T-helper 17 cell (primary cell): ENCODE measurements around the gene ORAI3. TPM values are rescaled to one million over a fixed set of nuclear protein-coding genes. Genes with fewer than 3 reads are reported as not detected.

Experiments used
- ATAC-seq: fragments of 150-1000 bp; cut with Tn5 transposase; 2 replicates; pipeline ENCODE4 v1.10.0; 2021; ENCODE audit warnings: mild to moderate bottlenecking, moderate library complexity
- DNase-seq, 3 donors: peaks; one replicate each; pipeline versions ENCODE4 v3.0.0 to v3.0.0-alpha.2; 2020 to 2021
- H3K9me3 ChIP-seq: one replicate; pipeline ENCODE4 v1.7.0; 2013; ENCODE audit warnings: low read length, mild to moderate bottlenecking; ENCODE audit not compliant: control insufficient read depth, poor library complexity, severe bottlenecking
- H3K27ac Mint-ChIP-seq: one replicate; pipeline ENCODE4 v1.8.0; 2022; ENCODE audit warnings: mild to moderate bottlenecking, moderate library complexity, mixed read lengths
- H3K27me3 Mint-ChIP-seq: one replicate; pipeline ENCODE4 v1.8.0; 2022; ENCODE audit warnings: mixed read lengths
- H3K36me3 Mint-ChIP-seq: one replicate; pipeline ENCODE4 v1.8.0; 2022; ENCODE audit warnings: low read depth, mixed read lengths
- H3K4me1 Mint-ChIP-seq: one replicate; pipeline ENCODE4 v1.8.0; 2022; ENCODE audit warnings: mild to moderate bottlenecking, mixed read lengths
- H3K4me3 Mint-ChIP-seq: one replicate; pipeline ENCODE4 v1.8.0; 2022; ENCODE audit warnings: mild to moderate bottlenecking, moderate library complexity, mixed read lengths
- total RNA-seq, 4 donors: library from RNA in 2 of 4; stranded (reverse) in 2 of 4; gene quantifications; one replicate each; pipeline ENCODE4 v1.2.3 and lab custom pipeline; 2022 to 2026

The ORAI3 gene
- total RNA-seq, 2 donors from 2014 or later: 6.4 to 7.5 TPM

DNA sequence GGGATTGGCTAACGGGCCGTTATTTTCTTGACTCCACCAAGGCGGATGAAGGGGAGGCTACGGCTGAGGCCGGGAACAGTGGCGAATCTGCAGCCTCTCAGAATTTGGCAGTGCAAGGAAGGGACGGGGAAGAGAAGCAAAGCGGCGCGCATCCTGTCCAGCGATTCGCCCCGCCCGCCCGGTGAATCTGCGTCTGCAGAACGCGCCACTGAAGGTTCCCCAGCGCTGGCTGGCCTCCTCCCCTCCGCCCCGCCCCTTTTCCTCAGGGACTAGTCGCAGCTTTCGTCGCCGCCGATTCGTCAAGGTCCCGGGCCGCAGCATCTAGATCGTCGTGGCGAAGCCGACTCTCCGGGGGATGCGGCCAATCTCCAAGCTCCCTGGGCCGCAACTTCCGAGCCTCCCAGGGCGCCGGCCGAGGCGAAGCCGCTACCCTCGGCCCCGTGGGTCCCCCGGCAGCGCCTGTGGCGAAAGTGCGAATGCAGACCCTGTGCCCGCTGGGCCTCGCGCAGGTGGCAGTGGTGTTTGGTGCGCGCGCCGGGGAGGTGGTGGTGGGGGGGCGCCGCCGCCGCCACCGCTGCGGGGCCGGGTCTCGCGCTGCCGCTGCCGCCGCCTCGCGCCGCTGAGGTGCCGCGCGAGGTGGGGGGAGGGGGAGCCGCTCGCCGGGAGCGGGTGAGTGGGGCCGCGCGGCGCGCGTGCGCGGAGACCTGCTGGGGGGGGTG is 8.7 kb downstream of the ORAI3 start, which contains the start of gene SETD1A:
TSS of gene SETD1A (plus strand) at position 299 of the 719 bp plus-strand sequence. CDS start 978 bp downstream, outside the sequence.
- H3K27ac Mint-ChIP-seq: peak within 1 kb of the TSS; percentile 96
- H3K9me3 ChIP-seq: no peaks in the 10 kb centered on the region
- DNase-seq (peak; percentile 92 to 96 (median 93)), ATAC-seq (peak; percentile 89)
- H3K4me1 Mint-ChIP-seq: peaks cover 29% of the 10 kb centered on the region
- H3K36me3 Mint-ChIP-seq: peaks cover 7% of the 10 kb centered on the region
- peak within 1 kb of the TSS; percentile 93 for H3K4me3 Mint-ChIP-seq
- no peaks in the 10 kb centered on the region for H3K27me3 Mint-ChIP-seq

DNA sequence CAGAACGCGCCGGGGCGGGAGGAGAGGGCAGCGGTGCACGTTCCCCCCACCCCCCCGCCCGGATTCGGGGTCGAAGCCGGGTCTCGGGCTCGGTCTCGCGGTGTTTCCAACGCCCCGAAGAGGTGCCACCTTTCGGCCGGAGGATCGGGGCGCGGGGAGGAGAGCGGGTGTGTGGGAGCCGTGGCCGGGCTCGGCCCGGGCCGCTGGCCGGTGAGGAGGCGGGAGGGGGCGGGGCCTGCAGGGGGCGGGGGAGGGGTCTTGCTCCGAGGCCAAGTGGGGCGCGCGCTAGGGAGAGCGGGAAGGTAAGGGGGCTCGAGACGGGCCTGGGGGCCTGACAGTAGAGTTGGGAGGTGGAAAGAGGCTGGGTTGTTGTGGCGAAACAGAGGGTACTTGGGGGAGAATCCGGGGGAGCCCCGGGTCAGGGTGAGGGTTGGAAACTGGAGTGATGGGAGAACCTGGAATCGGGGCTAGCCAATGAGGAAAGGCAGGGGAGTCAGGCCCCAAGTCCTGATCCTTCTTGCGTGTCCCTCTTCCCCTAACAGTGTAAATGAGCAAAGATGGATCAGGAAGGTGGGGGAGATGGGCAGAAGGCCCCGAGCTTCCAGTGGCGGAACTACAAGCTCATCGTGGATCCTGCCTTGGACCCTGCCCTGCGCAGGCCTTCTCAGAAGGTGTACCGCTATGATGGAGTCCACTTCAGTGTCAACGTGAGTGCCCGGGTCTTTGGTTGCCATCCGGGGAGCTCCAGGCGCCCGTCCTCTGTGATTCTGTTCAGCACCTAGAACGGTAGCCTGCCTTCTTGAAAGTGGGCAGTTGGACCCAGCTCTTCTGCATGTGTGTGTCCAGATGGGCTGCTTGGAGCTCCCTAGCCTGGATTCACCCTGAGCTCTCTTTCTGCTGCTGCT is 9.6 kb downstream of the ORAI3 start:
- Mint-ChIP-seq H3K4me1 (peaks cover 30% of the 10 kb centered on the region), H3K27me3 (no peaks in the 10 kb centered on the region), H3K27ac (peak overlapping the region; percentile 90), H3K36me3 (peaks cover 9% of the 10 kb centered on the region), H3K4me3 (peak overlapping the region; percentile 93)
- ATAC-seq (peak; percentile 48), DNase-seq (peak in 1 of 3 donors; percentile 56)
- no peaks in the 10 kb centered on the region for H3K9me3 ChIP-seq

DNA sequence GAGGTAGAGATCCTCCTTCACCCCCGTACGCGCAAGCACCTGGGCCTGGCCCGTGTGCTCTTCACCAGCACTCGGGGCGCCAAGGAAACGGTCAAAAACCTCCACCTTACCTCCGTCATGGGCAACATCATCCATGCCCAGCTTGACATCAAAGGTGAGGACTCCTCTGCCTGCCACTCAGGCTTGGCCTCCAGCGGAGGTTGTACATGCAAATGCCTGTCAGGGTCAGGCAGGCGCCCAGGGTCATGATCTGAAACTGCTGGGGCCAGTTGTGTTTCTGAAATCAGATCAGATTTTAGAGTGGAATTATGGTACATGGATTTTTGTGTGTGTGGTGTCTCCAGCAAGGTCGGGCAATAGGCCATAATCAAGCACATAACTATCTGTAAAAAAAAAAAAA is 12.5 kb downstream of the ORAI3 start:
- no peaks in the 10 kb centered on the region for H3K9me3 ChIP-seq
- Mint-ChIP-seq H3K27ac (no peak overlapping the region), H3K27me3 (no peaks in the 10 kb centered on the region), H3K36me3 (peaks cover 12% of the 10 kb centered on the region), H3K4me3 (no peak overlapping the region), H3K4me1 (peaks cover 29% of the 10 kb centered on the region)
- ATAC-seq (no peak), DNase-seq (no peak)

DNA sequence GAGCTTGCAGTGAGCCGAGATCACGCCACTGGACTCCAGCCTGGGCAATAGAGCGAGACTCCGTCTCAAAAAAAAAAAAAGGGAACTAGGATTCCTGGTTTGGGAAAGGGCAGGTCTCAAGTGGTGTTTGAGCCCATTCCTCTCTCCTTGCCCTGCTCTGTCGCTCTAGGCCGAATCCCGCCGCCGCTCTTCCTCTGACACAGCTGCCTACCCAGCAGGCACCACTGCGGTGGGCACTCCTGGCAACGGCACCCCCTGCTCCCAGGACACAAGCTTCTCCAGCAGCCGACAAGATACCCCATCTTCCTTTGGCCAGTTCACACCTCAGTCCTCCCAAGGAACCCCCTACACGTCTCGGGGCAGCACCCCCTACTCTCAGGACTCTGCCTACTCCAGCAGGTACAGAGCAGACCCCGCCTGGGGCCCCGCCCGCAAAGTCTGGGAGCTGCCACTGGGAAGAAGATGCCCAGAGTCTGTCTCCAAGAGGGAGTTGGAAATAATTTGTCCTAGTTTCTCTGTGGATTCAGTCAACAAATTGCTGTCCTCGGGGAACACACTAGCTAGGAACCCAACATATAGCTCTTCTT is 15.2 kb downstream of the ORAI3 start:
- H3K4me3 Mint-ChIP-seq: no peak overlapping the region
- H3K27ac Mint-ChIP-seq: peak overlapping the region; percentile 61
- ATAC-seq: no peak
- no peak for DNase-seq
- peaks cover 25% of the 10 kb centered on the region for H3K4me1 Mint-ChIP-seq
- H3K36me3 Mint-ChIP-seq: peaks cover 12% of the 10 kb centered on the region
- H3K27me3 Mint-ChIP-seq: no peaks in the 10 kb centered on the region
- no peaks in the 10 kb centered on the region for H3K9me3 ChIP-seq

DNA sequence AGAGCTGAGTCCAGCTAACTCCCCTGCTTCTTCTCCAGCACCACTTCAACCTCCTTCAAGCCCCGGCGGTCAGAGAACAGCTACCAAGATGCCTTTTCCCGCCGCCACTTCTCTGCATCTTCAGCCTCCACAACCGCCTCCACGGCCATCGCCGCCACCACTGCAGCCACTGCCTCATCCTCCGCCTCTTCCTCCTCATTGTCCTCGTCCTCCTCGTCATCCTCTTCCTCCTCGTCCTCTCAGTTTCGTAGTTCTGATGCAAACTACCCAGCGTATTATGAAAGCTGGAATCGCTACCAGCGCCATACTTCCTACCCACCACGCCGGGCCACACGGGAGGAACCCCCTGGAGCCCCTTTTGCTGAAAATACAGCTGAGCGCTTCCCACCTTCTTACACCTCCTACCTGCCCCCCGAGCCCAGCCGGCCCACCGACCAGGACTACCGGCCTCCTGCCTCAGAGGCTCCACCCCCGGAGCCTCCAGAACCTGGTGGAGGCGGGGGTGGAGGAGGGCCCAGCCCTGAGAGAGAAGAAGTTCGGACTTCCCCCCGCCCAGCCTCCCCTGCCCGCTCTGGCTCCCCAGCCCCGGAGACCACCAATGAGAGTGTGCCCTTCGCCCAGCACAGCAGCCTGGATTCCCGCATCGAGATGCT is 15.8 kb downstream of the ORAI3 start:
- peaks cover 13% of the 10 kb centered on the region for H3K36me3 Mint-ChIP-seq
- peak overlapping the region; percentile 61 for H3K27ac Mint-ChIP-seq
- no peaks in the 10 kb centered on the region for H3K27me3 Mint-ChIP-seq
- ATAC-seq: no peak
- H3K4me3 Mint-ChIP-seq: no peak overlapping the region
- no peak for DNase-seq
- H3K4me1 Mint-ChIP-seq: peaks cover 19% of the 10 kb centered on the region
- H3K9me3 ChIP-seq: no peaks in the 10 kb centered on the region

DNA sequence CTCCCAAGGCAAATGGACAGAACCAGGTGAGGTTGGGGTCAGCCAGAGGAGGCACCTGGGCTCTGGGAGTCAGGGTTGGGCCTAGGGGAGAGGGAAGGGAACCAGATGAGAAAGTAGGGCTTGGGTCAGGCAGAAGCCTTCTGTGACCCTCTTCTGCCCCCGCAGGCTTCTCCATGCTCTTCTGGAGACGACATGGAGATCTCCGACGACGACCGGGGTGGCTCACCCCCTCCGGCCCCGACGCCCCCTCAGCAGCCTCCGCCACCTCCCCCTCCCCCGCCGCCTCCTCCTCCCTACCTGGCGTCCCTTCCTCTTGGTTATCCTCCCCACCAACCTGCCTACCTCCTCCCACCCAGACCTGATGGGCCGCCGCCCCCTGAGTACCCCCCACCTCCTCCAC is 16.6 kb downstream of the ORAI3 start:
- DNase-seq (no peak), ATAC-seq (no peak)
- Mint-ChIP-seq H3K4me1 (peaks cover 12% of the 10 kb centered on the region), H3K27ac (peak overlapping the region; percentile 61), H3K4me3 (no peak overlapping the region), H3K36me3 (peaks cover 9% of the 10 kb centered on the region), H3K27me3 (no peaks in the 10 kb centered on the region)
- H3K9me3 ChIP-seq: no peaks in the 10 kb centered on the region

DNA sequence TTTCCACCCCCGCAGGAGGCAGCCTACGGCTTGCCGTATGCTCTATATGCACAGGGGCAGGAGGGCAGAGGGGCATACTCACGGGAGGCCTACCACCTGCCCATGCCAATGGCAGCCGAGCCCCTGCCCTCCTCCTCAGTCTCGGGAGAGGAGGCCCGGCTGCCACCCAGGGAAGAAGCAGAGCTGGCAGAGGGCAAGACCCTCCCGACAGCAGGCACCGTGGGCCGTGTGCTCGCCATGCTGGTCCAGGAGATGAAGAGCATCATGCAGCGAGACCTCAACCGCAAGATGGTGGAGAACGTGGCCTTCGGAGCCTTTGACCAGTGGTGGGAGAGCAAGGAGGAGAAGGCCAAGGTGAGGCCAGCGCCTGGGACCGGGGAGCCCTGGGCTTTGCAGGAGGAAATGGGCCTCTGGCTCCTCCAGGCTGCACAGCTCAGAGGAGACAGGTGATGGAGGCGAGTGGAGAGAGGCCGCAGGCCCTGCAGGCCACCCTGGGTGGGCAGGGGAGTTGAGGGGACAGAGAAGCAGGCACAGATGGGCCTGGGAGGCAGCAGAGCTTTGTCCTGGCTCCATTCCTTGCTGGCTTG is 17.3 kb downstream of the ORAI3 start:
- ATAC-seq (no peak), DNase-seq (no peak)
- Mint-ChIP-seq H3K4me3 (no peak overlapping the region), H3K27ac (peak overlapping the region; percentile 56), H3K4me1 (peaks cover 16% of the 10 kb centered on the region), H3K36me3 (peaks cover 14% of the 10 kb centered on the region), H3K27me3 (no peaks in the 10 kb centered on the region)
- no peaks in the 10 kb centered on the region for H3K9me3 ChIP-seq

DNA sequence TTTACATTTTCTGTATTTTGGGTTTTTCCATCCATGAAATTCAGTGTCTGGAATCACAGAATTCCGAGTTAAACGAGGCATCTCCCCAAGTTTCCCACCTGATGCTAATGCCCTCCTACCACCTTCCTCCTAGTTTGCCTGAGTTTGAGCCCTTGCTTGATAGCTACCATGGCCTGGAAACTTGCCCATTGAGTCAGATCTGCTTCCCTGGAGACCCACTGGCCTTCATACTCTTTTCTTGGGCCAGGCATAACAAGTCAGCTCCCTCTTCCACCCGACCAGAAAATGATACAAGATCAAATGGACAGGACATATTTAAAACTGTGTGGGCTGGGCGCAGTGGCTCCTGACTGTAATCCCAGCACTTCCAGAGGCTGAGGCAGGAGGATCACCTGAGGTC is 18.9 kb downstream of the ORAI3 start:
- H3K4me3 Mint-ChIP-seq: no peak overlapping the region
- DNase-seq: no peak
- no peak for ATAC-seq
- H3K27me3 Mint-ChIP-seq: no peaks in the 10 kb centered on the region
- H3K4me1 Mint-ChIP-seq: peaks cover 20% of the 10 kb centered on the region
- peaks cover 17% of the 10 kb centered on the region for H3K36me3 Mint-ChIP-seq
- no peak overlapping the region for H3K27ac Mint-ChIP-seq
- H3K9me3 ChIP-seq: no peaks in the 10 kb centered on the region

DNA sequence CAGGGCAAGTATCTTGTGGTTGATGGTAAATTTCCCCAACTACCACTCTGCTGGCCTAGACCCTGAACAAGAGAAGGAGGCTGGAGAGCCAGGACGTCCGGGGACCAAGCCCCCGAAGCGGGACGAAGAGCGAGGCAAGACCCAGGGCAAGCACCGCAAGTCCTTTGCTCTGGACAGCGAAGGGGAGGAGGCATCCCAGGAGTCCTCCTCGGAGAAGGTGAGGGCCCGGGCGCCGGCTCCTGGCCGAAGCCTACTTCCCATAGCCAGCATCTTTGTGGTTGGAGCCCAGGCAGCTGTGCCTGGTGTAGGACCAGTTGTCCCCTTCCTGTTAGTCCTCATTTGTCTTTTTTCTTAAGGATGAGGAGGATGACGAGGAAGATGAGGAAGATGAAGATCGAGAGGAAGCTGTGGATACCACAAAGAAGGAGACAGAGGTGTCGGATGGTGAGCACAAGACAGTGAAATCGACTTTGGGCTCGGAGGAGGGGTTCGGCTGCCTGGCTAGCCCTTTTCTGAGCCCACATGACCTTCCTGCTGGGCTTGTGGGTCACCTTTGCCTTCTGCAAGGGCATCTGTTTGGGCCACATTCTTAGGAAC is 20.5 kb downstream of the ORAI3 start:
- peaks cover 28% of the 10 kb centered on the region for H3K4me1 Mint-ChIP-seq
- no peak overlapping the region for H3K27ac Mint-ChIP-seq
- peaks cover 25% of the 10 kb centered on the region for H3K36me3 Mint-ChIP-seq
- no peaks in the 10 kb centered on the region for H3K9me3 ChIP-seq
- H3K4me3 Mint-ChIP-seq: no peak overlapping the region
- ATAC-seq (no peak), DNase-seq (no peak)
- no peaks in the 10 kb centered on the region for H3K27me3 Mint-ChIP-seq

DNA sequence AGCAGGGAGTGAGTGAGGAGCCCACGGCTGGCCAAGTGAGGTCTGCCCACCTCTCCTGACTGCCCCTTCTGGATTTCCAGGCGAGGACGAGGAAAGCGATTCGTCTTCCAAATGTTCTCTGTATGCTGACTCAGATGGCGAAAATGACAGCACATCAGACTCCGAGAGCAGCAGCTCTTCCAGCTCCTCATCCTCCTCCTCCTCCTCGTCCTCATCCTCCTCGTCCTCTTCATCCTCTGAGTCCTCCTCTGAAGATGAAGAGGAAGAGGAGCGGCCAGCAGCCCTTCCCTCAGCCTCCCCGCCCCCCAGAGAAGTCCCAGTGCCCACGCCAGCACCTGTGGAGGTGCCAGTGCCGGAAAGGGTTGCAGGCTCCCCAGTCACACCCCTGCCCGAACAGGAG is 22.4 kb downstream of the ORAI3 start:
- ATAC-seq (no peak), DNase-seq (no peak)
- Mint-ChIP-seq H3K27ac (no peak overlapping the region), H3K27me3 (no peaks in the 10 kb centered on the region), H3K4me3 (no peak overlapping the region), H3K36me3 (peaks cover 24% of the 10 kb centered on the region), H3K4me1 (peaks cover 26% of the 10 kb centered on the region)
- no peaks in the 10 kb centered on the region for H3K9me3 ChIP-seq

DNA sequence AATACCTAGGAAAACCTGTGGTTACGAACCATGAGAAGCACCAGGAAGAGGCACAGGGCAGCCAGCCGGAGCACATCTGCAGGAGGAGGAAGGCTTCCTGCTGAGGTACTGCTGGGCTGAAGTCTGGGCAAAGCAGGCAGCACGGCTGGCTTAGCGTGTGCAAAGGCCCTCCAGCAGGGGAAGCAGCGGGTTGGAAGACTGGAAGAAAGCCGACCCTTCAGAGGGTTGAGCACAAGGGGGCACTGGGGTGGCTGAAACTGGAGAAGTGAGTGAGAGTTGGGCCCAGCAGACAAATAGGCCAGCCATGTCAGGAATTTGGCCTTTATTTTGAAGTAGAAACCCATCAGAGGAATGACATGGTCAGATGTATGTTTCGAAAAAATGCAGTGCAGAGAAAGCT is 24.0 kb downstream of the ORAI3 start:
- Mint-ChIP-seq H3K27me3 (no peaks in the 10 kb centered on the region), H3K4me1 (peaks cover 23% of the 10 kb centered on the region), H3K36me3 (peaks cover 24% of the 10 kb centered on the region), H3K27ac (no peak overlapping the region), H3K4me3 (no peak overlapping the region)
- DNase-seq (no peak), ATAC-seq (no peak)
- H3K9me3 ChIP-seq: no peaks in the 10 kb centered on the region

DNA sequence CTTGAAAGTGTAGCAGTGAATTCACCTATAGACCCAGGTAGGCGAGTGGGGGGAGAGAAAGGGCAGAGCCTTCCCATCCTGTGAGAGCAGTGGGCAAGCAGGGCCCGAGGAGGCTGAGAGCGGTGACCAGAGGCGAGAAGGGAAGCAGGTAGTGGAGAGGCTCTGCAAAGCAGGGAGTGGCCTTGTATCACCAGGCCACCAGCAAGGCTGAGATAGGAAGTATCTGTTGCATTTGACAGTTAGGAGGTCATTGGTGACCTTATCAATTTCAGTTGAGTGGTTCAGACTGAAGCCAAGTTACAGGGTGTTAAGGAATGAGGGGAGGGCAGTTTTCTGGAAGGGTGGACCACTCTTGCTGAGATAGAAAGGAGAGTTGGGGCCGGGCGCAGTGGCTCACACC is 25.5 kb downstream of the ORAI3 start:
- Mint-ChIP-seq H3K27me3 (no peaks in the 10 kb centered on the region), H3K36me3 (peaks cover 24% of the 10 kb centered on the region), H3K4me3 (no peak overlapping the region), H3K27ac (peak overlapping the region; percentile 81), H3K4me1 (peaks cover 23% of the 10 kb centered on the region)
- DNase-seq (no peak), ATAC-seq (no peak)
- no peaks in the 10 kb centered on the region for H3K9me3 ChIP-seq
